HEK293T (cell line): Measurements from ENCODE around the gene MUC15.

ENCODE experiments used
- CTCF ChIA-PET: fragments of 350-600 bp; formaldehyde crosslinking; extraction: SDS; loops from one replicate; lab custom pipeline; 2021; ENCODE audit warnings: antibody characterized with exemption, inconsistent platforms; lab: Yijun Ruan, JAX
- POLR2A ChIA-PET: fragments of 350-600 bp; formaldehyde crosslinking; extraction: SDS; loops from one replicate; lab custom pipeline; 2020; ENCODE audit warnings: antibody characterized with exemption, inconsistent platforms; lab: Yijun Ruan, JAX
- DNase-seq: peaks from one replicate; pipeline ENCODE4 v3.0.0; 2012; ENCODE audit warnings: mixed read lengths; ENCODE audit errors: extremely low spot score
- ARNT ChIP-seq: fragments of 450-650 bp; IDR thresholded peaks from 2 replicates; pipeline ENCODE4 v1.6.1; 2017; ENCODE audit warnings: mild to moderate bottlenecking
- BHLHE40 ChIP-seq: fragments of 450-650 bp; IDR thresholded peaks from 2 replicates; pipeline ENCODE4 v1.6.1; 2016; ENCODE audit warnings: mild to moderate bottlenecking, moderate library complexity, borderline replicate concordance
- CTBP1 ChIP-seq: fragments of 450-650 bp; IDR thresholded peaks from 2 replicates; pipeline ENCODE4 v1.6.1; 2016; ENCODE audit warnings: borderline replicate concordance
- ELF4 ChIP-seq: fragments of 450-650 bp; IDR thresholded peaks from 2 replicates; pipeline ENCODE4 v1.6.1; 2017; ENCODE audit warnings: antibody characterized with exemption
- FOXA1 ChIP-seq: fragments of 450-650 bp; IDR thresholded peaks from 2 replicates; pipeline ENCODE4 v1.6.1; 2016; ENCODE audit warnings: mild to moderate bottlenecking
- FOXK2 ChIP-seq: fragments of 450-650 bp; IDR thresholded peaks from 2 replicates; pipeline ENCODE4 v1.6.1; 2016; ENCODE audit warnings: mild to moderate bottlenecking
- FOXM1 ChIP-seq: fragments of 450-650 bp; IDR thresholded peaks from 2 replicates; pipeline ENCODE4 v1.6.1; 2017; ENCODE audit warnings: mild to moderate bottlenecking, borderline replicate concordance
- HDGF ChIP-seq: fragments of 450-650 bp; IDR thresholded peaks from 2 replicates; pipeline ENCODE4 v1.6.1; 2017; ENCODE audit warnings: antibody characterized with exemption, borderline replicate concordance
- L3MBTL2 ChIP-seq: fragments of 450-650 bp; conservative IDR thresholded peaks from 2 replicates; pipeline ENCODE4 v1.6.1; 2016; ENCODE audit warnings: mild to moderate bottlenecking
- LEF1 ChIP-seq: fragments of 450-650 bp; IDR thresholded peaks from 2 replicates; pipeline ENCODE4 v1.6.1; 2017; ENCODE audit warnings: mild to moderate bottlenecking, borderline replicate concordance
- NFRKB ChIP-seq: fragments of 450-650 bp; IDR thresholded peaks from 2 replicates; pipeline ENCODE4 v1.6.1; 2016; ENCODE audit warnings: mild to moderate bottlenecking, moderate library complexity
- SP1 ChIP-seq: fragments of 450-650 bp; IDR thresholded peaks from 2 replicates; pipeline ENCODE4 v1.6.1; 2017
- SUZ12 ChIP-seq: fragments of 450-650 bp; IDR thresholded peaks from 2 replicates; pipeline ENCODE4 v1.6.1; 2016; ENCODE audit warnings: mild to moderate bottlenecking
- TARDBP ChIP-seq: fragments of 450-650 bp; IDR thresholded peaks from 2 replicates; pipeline ENCODE4 v1.6.1; 2016
- ZNF384 ChIP-seq: fragments of 450-650 bp; IDR thresholded peaks from 2 replicates; pipeline ENCODE4 v1.6.1; 2016
- TF ChIP-seq, protein P1 (sequence below): fragments of 450-650 bp; IDR thresholded peaks from 2 replicates; pipeline ENCODE4 v1.6.1; 2016

Gene MUC15

DNA sequence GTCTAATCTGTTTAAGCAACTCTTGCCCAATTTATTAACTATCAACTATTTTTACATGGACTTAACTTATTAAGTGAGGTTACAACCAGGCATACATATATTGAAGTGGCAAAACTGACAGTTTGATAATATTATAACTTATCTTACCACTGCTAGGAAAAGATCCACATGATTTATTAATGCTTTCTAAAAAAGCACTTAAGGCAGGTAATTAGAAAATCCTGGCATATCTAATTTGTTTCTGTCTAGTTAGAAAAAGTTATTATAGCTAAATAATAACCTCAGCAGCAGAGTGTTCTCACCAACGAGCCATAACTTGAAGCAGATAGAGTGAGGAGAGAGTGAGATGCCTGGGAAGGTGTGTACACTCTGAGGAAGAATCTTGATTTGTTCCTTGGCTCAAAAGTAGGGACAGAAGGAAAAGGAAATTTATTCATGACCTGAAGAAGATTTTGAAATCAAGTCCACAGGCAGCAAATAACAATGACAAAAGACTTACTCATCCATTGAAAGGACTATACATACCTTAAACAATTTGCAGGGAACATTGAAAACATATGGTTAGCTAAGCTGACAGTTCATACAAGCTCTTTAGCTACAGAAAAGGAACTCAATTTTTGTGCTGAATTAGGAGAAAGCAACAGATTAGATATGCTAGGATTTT, 7.1 kb upstream of the MUC15 start:
- ChIA-PET POLR2A (no interaction called here), CTCF (no interaction called here)
- TF ChIP-seq L3MBTL2 (no peak), CTBP1 (no peak), BHLHE40 (no peak), LEF1 (no peak), FOXM1 (no peak), FOXK2 (no peak), FOXA1 (no peak), ARNT (no peak), SP1 (no peak), NFRKB (no peak), SUZ12 (no peak), ELF4 (no peak), TARDBP (no peak), HDGF (no peak), ZNF384 (no peak)
- TF ChIP-seq, protein P1, sequence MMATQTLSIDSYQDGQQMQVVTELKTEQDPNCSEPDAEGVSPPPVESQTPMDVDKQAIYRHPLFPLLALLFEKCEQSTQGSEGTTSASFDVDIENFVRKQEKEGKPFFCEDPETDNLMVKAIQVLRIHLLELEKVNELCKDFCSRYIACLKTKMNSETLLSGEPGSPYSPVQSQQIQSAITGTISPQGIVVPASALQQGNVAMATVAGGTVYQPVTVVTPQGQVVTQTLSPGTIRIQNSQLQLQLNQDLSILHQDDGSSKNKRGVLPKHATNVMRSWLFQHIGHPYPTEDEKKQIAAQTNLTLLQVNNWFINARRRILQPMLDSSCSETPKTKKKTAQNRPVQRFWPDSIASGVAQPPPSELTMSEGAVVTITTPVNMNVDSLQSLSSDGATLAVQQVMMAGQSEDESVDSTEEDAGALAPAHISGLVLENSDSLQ, result no peak
- no peak for DNase-seq

DNA sequence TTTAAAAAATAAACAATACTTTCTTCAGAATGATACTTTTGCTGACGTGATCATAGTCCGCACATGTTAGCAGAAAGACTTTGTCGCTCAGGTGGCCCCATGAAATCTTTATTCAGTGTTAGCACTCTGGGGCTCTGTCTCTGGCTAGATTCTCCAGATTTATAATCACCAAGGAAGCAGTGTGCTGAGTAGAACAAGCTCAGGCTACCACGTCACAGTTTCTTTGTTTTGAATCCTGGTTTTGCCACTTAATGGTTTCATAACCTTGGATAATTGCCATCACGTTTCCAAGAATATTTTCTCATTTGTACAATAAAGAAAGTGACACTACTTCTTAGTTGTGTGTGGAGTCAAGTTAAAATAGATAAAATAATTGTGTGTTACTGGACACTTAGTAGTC, 3.9 kb upstream of the MUC15 start:
- ChIA-PET CTCF (interaction anchor here (0.5 kb wide), 1 partner anchor 269 kb away, joined by 5 read pairs; no protein-coding TSS in a partner anchor), POLR2A (no interaction called here)
- TF ChIP-seq SUZ12 (no peak), FOXK2 (no peak), L3MBTL2 (no peak), LEF1 (no peak), SP1 (no peak), NFRKB (no peak), FOXM1 (no peak), ELF4 (no peak), CTBP1 (no peak), ARNT (no peak), BHLHE40 (no peak), TARDBP (no peak), FOXA1 (no peak), ZNF384 (no peak), HDGF (no peak)
- TF ChIP-seq, protein P1, result no peak
- DNase-seq, result no peak

- CTCF ChIA-PET, result interaction anchor here (1.1 kb wide), 1 partner anchor 287 kb away, joined by 3 read pairs; no protein-coding TSS in a partner anchor
- POLR2A ChIA-PET, result no interaction called here
- TF ChIP-seq CTBP1, result no peak
- no peak for DNase-seq
These were observed 1.8 kb upstream of the MUC15 start for GRCh38 chr11:26573896-26574295.

- TF ChIP-seq ZNF384, result no peak
- no peak for TF ChIP-seq SUZ12
- TF ChIP-seq NFRKB, result no peak
- no peak for TF ChIP-seq TARDBP
- TF ChIP-seq L3MBTL2, result no peak
- no peak for TF ChIP-seq BHLHE40
- TF ChIP-seq FOXA1, result no peak
- TF ChIP-seq FOXK2, result no peak
- no peak for TF ChIP-seq ELF4
- no peak for TF ChIP-seq CTBP1
- TF ChIP-seq SP1, result no peak
- TF ChIP-seq, protein P1, result no peak
- no peak for TF ChIP-seq FOXM1
- no peak for TF ChIP-seq LEF1
- TF ChIP-seq HDGF, result no peak
- TF ChIP-seq ARNT, result no peak
- ChIA-PET POLR2A (no interaction called here), CTCF (interaction anchor here (1.1 kb wide), 1 partner anchor 286 kb away, joined by 3 read pairs; no protein-coding TSS in a partner anchor)
- DNase-seq, result no peak
These were observed 823 bp upstream of the MUC15 start for GRCh38 chr11:26572770-26573402.

GRCh38 chr11:26569646-26570045, 2.4 kb downstream of the MUC15 start:
- ChIA-PET CTCF (interaction anchor here (0.6 kb wide), 1 partner anchor 20 kb away, joined by 3 read pairs; no protein-coding TSS in a partner anchor), POLR2A (interaction anchor here (0.6 kb wide), 1 partner anchor 10 kb away, joined by 3 read pairs; no protein-coding TSS in a partner anchor)
- DNase-seq, result no peak
- TF ChIP-seq, protein P1, result no peak
- TF ChIP-seq SUZ12 (no peak), SP1 (no peak), ZNF384 (no peak), HDGF (no peak), FOXA1 (no peak), FOXK2 (no peak), BHLHE40 (no peak), LEF1 (no peak), L3MBTL2 (no peak), FOXM1 (no peak)
